HG02885 (cell line): ENCODE results near the gene NBEA.
"Not testable (repeated sequence)": the region's sequence is repeated elsewhere in the genome, so short reads cannot be mapped to it uniquely, and the experiment has no call there.

ENCODE experiments used
- ATAC-seq: cut with Tn5 transposase; IDR thresholded peaks from one replicate; pipeline ENCODE4 v1.9.1; 2021; ENCODE audit warnings: mild to moderate bottlenecking; ENCODE audit not compliant: unreplicated experiment, poor library complexity

Gene NBEA

GRCh38 chr13:34943436-34944273, 1.6 kb downstream of the NBEA start:
- ATAC-seq: no peak

GRCh38 chr13:34944274-34944634, 2.2 kb downstream of the NBEA start:
- no peak for ATAC-seq

- peak; percentile 22 for ATAC-seq
Observed at GRCh38 chr13:34944751-34945150, 2.7 kb downstream of the NBEA start.

GRCh38 chr13:34951528-34951927, 9.5 kb downstream of the NBEA start:
- ATAC-seq: no peak

GRCh38 chr13:34959489-34959888, 17.4 kb downstream of the NBEA start:
- ATAC-seq: no peak

GRCh38 chr13:34964558-34964957, 22.5 kb downstream of the NBEA start:
- ATAC-seq: no peak

GRCh38 chr13:34967851-34968562, 25.9 kb downstream of the NBEA start:
- no peak for ATAC-seq

GRCh38 chr13:34969539-34969938, 27.5 kb downstream of the NBEA start:
- ATAC-seq: not testable (repeated sequence)

- no peak for ATAC-seq
Observed at GRCh38 chr13:34970961-34971360, 28.9 kb downstream of the NBEA start.

GRCh38 chr13:34971473-34971872, 29.4 kb downstream of the NBEA start:
- ATAC-seq: no peak

- not testable (repeated sequence) for ATAC-seq
Observed at GRCh38 chr13:34985199-34985598, 43.1 kb downstream of the NBEA start.

- no peak for ATAC-seq
Observed at GRCh38 chr13:34988330-34988791, 46.3 kb downstream of the NBEA start.

- no peak for ATAC-seq
Observed at GRCh38 chr13:34990399-34991214, 48.5 kb downstream of the NBEA start.

- ATAC-seq: no peak
Observed at GRCh38 chr13:34993470-34993869, 51.4 kb downstream of the NBEA start.

GRCh38 chr13:35003734-35004133, 61.7 kb downstream of the NBEA start:
- ATAC-seq: not testable (repeated sequence)

- ATAC-seq: no peak
Observed at GRCh38 chr13:35005051-35005450, 63.0 kb downstream of the NBEA start.

- ATAC-seq: no peak
Observed at GRCh38 chr13:35014606-35015213, 72.6 kb downstream of the NBEA start.

GRCh38 chr13:35016362-35017112, 74.5 kb downstream of the NBEA start:
- no peak for ATAC-seq

- no peak for ATAC-seq
Observed at GRCh38 chr13:35025314-35025713, 83.2 kb downstream of the NBEA start.
